Hematopoietic multipotent progenitor cell (in vitro differentiated cells): ENCODE measurements around the gene UCK2. TPM values are rescaled to one million over a fixed set of nuclear protein-coding genes. Genes with fewer than 3 reads are reported as not detected.

Experiments used
- DNase-seq, 3 donors: peaks; one replicate each; pipeline ENCODE4 v3.0.0-alpha.2; 2011 to 2015; ENCODE audit warnings: low read depth in 2 of 3, low spot score in 2 of 3
- total RNA-seq: library from RNA; depleted of rRNA; stranded (reverse); fragments of >200 nt; gene quantifications from one replicate; pipeline ENCODE4 v1.2.3, GENCODE V29; 2012

UCK2 gene
- total RNA-seq, 1 donor, result 43.9 TPM

GRCh38 chr1:165877411-165877810 is 50.0 kb downstream of the UCK2 start:
- no peak for DNase-seq

GRCh38 chr1:165877940-165878556 is 50.6 kb downstream of the UCK2 start:
- DNase-seq, result no peak

DNA sequence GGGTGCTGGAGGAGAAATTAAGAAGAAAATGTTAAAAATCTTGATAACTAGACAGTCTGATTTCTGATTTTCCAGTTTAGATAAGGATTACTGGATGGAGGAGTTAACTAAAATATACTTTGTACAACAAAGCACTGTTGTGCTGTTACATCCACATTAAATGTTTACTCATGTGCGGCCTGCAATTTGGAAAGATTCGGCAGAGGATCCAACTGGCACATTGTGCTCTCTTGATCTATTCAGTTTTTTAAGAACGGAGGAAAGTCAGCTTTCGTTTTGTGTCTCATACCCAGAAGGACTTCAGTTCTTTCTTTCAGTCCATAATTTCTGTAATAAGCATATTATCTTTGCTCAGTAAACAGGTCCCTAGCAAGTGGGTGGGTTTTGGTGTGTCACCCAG is 52.5 kb downstream of the UCK2 start:
- no peak for DNase-seq

DNA sequence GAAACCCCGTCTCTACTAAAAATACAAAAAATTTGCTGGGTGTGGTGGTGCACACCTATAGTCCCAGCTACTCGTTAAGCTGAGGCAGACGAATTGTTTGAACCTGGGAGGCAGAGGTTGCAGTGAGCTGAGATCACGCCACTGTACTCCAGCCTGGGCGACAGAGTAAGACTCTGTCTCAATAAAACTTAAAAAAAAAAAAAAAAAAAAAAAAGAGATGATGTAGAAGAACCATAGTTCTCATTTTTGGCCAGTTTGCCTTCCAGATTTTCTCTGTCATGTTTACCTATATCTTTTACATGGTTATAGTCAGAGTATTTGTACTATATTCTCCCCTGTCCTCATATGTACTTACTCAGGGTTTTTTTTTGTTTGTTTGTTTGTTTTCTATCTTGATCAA is 53.6 kb downstream of the UCK2 start:
- DNase-seq, result no peak

DNA sequence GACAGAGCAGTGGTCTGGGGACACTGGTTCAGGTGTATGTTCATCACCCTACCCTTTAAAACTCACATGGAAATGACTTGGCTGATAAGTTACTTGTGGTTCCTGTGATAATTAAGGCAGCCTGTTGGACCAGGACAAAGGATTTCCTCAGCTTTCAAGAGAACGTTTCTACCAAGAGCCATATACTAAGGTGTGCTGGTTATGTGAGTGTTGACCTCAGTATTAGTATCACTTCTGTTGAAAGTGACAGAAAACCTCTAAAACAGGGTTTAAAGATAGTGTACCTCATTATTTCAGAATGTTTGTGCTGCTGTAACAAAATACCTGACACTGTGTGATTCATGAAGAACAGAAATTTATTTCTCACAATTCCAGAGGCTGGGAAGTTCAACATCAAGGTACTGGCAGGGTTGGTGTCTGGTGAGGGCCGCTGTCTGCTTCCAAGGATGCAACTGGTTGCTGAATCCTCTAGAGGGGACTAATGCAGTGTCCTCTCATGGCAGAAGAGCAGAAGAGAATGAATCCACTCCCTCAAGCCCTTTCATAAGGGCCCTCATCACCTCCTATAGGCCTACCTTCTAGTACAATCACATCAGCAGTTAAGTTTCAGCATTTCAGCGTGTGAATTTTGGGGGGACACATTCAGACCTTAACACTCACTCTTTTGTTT is 54.9 kb downstream of the UCK2 start:
- DNase-seq, result no peak

GRCh38 chr1:165883056-165883455 is 55.6 kb downstream of the UCK2 start:
- no peak for DNase-seq

- DNase-seq, result no peak
Observed at GRCh38 chr1:165884009-165884689, 56.7 kb downstream of the UCK2 start.

DNA sequence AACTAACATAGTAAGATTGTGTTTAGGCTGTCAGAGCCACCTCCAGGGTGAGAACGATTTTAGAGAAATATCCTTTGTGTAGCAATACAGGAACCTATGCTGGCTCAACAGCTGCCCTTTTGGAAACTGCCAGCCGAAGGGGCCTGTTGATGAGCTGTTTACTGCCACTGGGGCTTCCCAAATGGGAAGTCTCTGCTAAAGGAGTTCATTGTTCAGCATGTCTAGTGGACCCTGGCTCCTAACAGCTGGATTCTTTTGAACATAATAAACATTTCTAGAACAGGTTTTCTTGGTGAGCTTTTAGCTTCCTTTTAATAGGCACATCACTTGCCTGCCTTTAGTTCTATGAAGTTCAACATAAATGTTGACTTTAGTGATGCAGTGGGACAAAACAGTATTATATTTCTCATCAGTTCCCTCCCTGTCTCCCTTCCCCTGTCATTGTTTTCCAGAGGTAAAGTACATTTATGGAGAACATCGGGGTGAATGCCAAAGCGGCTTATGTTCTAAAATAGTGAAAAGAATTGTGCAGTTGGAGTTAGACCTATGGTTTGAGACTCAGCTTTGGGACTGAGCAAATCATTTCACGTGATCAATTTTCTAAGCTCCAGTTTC is 57.4 kb downstream of the UCK2 start:
- DNase-seq, result peak in 1 of 3 donors; percentile 50

GRCh38 chr1:165885305-165885694 is 57.9 kb downstream of the UCK2 start:
- DNase-seq, result no peak

GRCh38 chr1:165886193-165886592 is 58.8 kb downstream of the UCK2 start:
- no peak for DNase-seq

DNA sequence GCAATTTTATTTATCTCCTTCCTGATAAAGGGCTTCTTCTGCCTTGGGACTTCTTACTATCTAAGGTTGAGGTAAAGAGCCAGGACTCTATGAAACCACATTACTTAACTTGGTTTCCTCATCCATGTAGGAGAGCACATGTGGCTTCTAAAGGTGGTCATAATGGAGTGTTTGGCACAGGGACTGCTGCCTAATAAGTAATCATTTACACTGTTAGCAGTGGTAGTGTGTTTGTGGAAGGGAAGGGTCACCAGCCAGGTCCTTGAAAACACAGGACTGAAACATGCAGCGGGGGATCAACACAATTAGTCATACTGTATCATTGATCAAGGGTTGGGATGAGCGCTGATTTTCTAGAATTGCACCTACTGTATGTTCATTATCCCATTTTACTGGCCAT is 59.6 kb downstream of the UCK2 start:
- DNase-seq, result no peak

GRCh38 chr1:165887877-165888551 is 60.6 kb downstream of the UCK2 start:
- no peak for DNase-seq

GRCh38 chr1:165888552-165888920 is 61.1 kb downstream of the UCK2 start:
- DNase-seq, result no peak

- no peak for DNase-seq
Observed at GRCh38 chr1:165890684-165891083, 63.3 kb downstream of the UCK2 start.

GRCh38 chr1:165891111-165891860 is 63.9 kb downstream of the UCK2 start:
- no peak for DNase-seq

DNA sequence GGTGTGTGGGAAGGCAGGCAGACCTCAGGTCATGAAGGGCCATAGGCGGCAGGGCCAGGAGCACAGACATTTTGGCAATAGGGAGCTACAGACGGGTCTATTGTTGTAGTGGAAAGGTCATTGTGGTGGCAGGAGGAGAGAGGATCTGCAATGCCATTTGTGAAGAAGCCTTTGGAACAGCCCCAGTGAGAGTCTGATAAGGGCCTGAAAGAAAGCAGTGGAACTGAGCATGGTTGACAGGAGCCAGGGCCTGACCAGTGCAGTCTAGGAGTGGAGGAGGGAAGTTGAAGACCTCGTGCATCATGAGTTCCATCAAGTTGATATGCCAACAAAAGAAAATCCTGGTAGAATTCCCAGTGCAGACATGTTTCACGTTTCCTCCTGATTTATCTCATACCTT is 65.5 kb downstream of the UCK2 start:
- no peak for DNase-seq

GRCh38 chr1:165893507-165893906 is 66.1 kb downstream of the UCK2 start:
- no peak for DNase-seq

DNA sequence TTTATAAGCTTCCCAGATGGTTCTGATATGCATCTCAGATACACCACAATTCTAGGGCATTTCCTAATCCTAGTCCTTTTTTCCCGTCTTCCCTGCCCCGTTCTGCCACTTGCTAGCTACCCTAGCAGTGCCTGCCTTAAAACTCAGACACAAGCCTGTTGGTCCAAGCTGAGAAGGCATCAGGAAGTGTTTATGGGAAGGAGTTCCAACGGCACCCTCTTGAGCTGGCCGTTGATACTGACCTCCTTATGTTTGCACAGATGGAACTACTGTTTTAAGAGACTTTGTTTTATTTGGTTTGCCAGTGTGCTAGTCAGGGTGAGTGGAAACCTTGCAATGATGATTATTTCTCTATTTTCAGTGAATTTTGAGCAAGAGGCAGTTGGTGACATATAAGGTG is 67.2 kb downstream of the UCK2 start:
- peak in 1 of 3 donors; percentile 12 for DNase-seq

- no peak for DNase-seq
Observed at GRCh38 chr1:165895451-165895871, 68.0 kb downstream of the UCK2 start.

GRCh38 chr1:165896277-165896676 is 68.9 kb downstream of the UCK2 start:
- DNase-seq, result no peak
